Parathyroid adenoma (tissue), 2 donors: ENCODE results near the gene SAMM50.

ENCODE experiments used
- H2AFZ ChIP-seq: fragments of 300-600 bp; sonication (generic); one replicate; pipeline ENCODE4 v1.7.0; 2017; ENCODE audit warnings: antibody characterized with exemption, mild to moderate bottlenecking
- H3K27ac ChIP-seq: fragments of 300-600 bp; sonication (generic); one replicate; pipeline ENCODE4 v1.7.0; 2017
- H3K27me3 ChIP-seq: fragments of 300-600 bp; sonication (generic); one replicate; pipeline ENCODE4 v1.7.0; 2017; ENCODE audit warnings: low read length; ENCODE audit not compliant: control insufficient read depth, insufficient read depth
- H3K36me3 ChIP-seq: fragments of 300-600 bp; sonication (generic); one replicate; pipeline ENCODE4 v1.7.0; 2017; ENCODE audit warnings: low read length; ENCODE audit not compliant: control insufficient read depth, insufficient read depth
- H3K4me1 ChIP-seq: fragments of 300-600 bp; sonication (generic); one replicate; pipeline ENCODE4 v1.7.0; 2017; ENCODE audit warnings: control low read depth
- H3K4me2 ChIP-seq: fragments of 300-600 bp; sonication (generic); one replicate; pipeline ENCODE4 v1.7.0; 2017; ENCODE audit warnings: low read length
- H3K4me3 ChIP-seq: fragments of 300-600 bp; sonication (generic); one replicate; pipeline ENCODE4 v1.7.0; 2017; ENCODE audit warnings: low read depth, low read length
- H3K79me2 ChIP-seq: fragments of 300-600 bp; sonication (generic); one replicate; pipeline ENCODE4 v1.7.0; 2017; ENCODE audit warnings: control low read depth
- H3K9ac ChIP-seq: fragments of 300-600 bp; sonication (generic); one replicate; pipeline ENCODE4 v1.7.0; 2017; ENCODE audit warnings: mild to moderate bottlenecking
- H3K9me3 ChIP-seq: fragments of 300-600 bp; sonication (generic); one replicate; pipeline ENCODE4 v1.7.0; 2017; ENCODE audit warnings: low read length; ENCODE audit not compliant: control insufficient read depth
- CTCF ChIP-seq: fragments of 300-600 bp; sonication (generic); IDR thresholded peaks from one replicate; pipeline ENCODE4 v1.7.0; 2017; ENCODE audit warnings: antibody characterized with exemption, mild to moderate bottlenecking
- donor health status: primary hyperparathyroidism.

Gene SAMM50

DNA sequence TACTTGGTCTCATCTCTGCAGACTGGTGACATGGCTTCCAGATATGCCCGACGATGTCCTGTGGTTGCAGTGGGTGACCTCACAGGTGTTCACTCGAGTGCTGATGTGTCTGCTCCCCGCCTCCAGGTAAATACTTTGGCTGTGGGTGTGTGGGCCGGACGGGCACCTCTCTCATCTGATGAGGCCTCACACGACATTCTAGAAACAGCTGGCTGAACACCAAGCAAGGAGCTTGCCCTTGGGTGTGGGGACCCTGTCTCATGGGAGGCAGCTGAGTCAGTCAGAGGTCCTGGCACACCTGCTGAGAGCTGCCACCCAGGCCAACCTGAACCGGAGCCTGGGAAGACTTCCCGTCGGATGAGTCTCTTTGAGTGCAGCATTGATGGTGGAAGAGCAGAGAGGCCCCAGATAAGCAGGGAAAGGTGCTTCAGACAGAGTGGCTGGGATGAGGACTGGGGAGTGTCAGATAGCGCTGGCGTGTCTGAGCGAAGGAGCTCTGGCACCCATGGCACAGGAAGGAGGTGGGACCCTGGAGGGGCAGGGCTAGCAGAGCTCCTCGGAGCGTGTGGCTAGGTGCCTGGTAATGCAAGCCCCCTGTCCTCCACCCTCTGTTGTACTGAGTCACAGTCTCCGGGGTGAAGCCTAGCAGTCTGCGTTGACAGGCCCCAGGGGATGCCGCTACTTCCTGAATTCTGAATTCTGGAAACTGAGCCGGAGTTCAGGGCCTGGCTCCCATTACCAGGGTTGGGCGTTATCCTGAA, 10.4 kb upstream of the SAMM50 start:
- no peak overlapping the region for H3K9ac ChIP-seq

DNA sequence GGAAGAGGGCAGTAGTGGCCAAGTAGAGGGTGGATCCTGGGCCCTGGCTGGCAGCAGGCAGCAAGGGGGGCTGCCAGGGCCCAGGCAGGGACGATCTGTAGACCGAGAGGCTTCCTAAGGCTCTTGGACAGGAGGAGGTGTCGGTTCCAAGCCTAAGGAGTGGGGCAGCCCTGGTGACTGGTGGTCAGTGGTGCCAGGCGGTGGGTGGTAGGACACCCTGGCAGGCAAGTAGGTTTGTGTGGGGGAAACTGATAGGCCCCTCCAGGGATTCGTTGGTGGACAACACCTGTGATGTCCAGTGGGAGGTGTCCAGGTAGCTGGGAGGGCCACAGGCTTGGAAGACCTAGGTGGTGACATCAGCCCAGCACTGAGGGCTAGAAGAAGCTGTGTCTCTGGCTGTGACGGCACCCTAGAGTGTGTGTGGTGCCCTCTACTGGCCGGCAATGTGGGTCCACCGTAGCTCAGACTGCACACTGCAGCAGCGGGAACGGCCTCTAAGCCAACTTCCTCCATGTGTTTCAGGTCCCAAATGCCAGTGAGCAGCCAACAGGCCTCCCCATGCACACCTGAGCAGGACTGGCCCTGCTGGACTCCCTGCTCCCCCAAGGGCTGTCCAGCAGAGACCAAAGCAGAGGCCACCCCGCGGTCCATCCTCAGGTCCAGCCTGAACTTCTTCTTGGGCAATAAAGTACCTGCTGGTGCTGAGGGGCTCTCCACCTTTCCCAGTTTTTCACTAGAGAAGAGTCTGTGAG, 9.4 kb upstream of the SAMM50 start:
- Histone ChIP-seq H3K9me3 (no peaks in the 10 kb centered on the region), H3K79me2 (no peaks in the 10 kb centered on the region), H3K9ac (no peak overlapping the region), H2AFZ (no peak overlapping the region), H3K27me3 (no peaks in the 10 kb centered on the region), H3K27ac (no peak overlapping the region), H3K4me2 (no peak overlapping the region), H3K4me3 (no peak overlapping the region), H3K36me3 (no peaks in the 10 kb centered on the region), H3K4me1 (no peaks in the 10 kb centered on the region)
- peak; percentile 38 for TF ChIP-seq CTCF

More for the DNA sequence above, 10.4 kb upstream of the SAMM50 start:
- H3K27ac ChIP-seq, result no peak overlapping the region
- no peaks in the 10 kb centered on the region for H3K79me2 ChIP-seq
- TF ChIP-seq CTCF, result no peak
- no peak overlapping the region for H2AFZ ChIP-seq
- no peak overlapping the region for H3K4me3 ChIP-seq
- no peaks in the 10 kb centered on the region for H3K9me3 ChIP-seq
- H3K36me3 ChIP-seq, result no peaks in the 10 kb centered on the region
- H3K4me1 ChIP-seq, result no peaks in the 10 kb centered on the region
- no peak overlapping the region for H3K4me2 ChIP-seq
- no peaks in the 10 kb centered on the region for H3K27me3 ChIP-seq

GRCh38 chr22:43946384-43946667, 8.9 kb upstream of the SAMM50 start:
- H2AFZ ChIP-seq, result no peak overlapping the region
- H3K27me3 ChIP-seq, result no peaks in the 10 kb centered on the region
- no peak overlapping the region for H3K27ac ChIP-seq
- no peak for TF ChIP-seq CTCF
- H3K9me3 ChIP-seq, result no peaks in the 10 kb centered on the region
- H3K79me2 ChIP-seq, result no peaks in the 10 kb centered on the region
- H3K4me2 ChIP-seq, result no peak overlapping the region
- H3K4me3 ChIP-seq, result no peak overlapping the region
- no peaks in the 10 kb centered on the region for H3K36me3 ChIP-seq
- no peaks in the 10 kb centered on the region for H3K4me1 ChIP-seq
- H3K9ac ChIP-seq, result no peak overlapping the region

DNA sequence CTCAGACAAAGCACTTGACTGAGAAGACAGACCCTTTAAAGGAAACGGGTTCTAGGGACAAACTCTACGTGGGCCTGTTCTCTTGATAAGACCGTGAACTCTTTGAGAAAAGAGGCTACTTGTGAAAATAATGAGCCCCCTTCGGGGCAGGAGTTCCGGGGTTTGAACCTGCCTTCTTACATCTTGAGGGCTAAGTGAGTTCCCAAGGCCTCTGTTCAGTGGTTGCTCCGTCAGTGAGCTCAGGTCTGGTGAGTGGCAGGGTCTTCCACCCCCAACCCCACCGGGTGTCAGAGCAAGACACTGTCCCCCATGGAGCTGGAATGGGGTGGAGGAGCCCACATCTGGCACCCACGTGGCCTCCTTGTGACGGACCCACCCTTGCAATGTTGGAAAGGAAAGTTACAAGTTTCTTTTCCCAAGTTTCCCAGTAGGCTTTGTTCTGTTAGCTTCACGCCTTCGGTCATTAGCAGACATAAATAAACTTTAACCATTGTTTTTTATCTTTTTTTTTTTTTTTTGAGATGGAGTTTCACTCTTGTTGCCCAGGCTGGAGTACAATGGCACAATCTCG, 6.3 kb upstream of the SAMM50 start:
- Histone ChIP-seq H3K9ac (no peak overlapping the region), H2AFZ (no peak overlapping the region), H3K27ac (no peak overlapping the region), H3K79me2 (no peaks in the 10 kb centered on the region), H3K4me3 (no peak overlapping the region), H3K4me1 (no peaks in the 10 kb centered on the region), H3K4me2 (no peak overlapping the region), H3K27me3 (no peaks in the 10 kb centered on the region), H3K36me3 (no peaks in the 10 kb centered on the region), H3K9me3 (no peaks in the 10 kb centered on the region)
- TF ChIP-seq CTCF, result no peak
